Psoas muscle (tissue), 8 donors: ENCODE measurements around the gene TEK. TPM values are rescaled to one million over a fixed set of nuclear protein-coding genes. Genes with fewer than 3 reads are reported as not detected.

Source experiments
- ATAC-seq, 4 donors: fragments of 200-7000 bp; cut with Tn5 transposase; one replicate each; pipeline ENCODE4 v1.9.1; 2020; ENCODE audit warnings: moderate library complexity in 3 of 4, mild to moderate bottlenecking in 2 of 4
- DNase-seq, 2 donors: peaks; one replicate each; pipeline ENCODE4 v3.0.0-alpha.2; 2020
- H3K27ac ChIP-seq: fragments of 200-600 bp; one replicate; pipeline ENCODE4 v1.8.0; 2022
- H3K27me3 ChIP-seq, 3 donors: fragments of 200-600 bp in 1 of 3; one replicate each; pipeline versions ENCODE4 v1.6.1 to v1.8.0; 2013 to 2022; ENCODE audit warnings: low read length in 2 of 3, mild to moderate bottlenecking in 2 of 3, moderate library complexity in 1 of 3; ENCODE audit not compliant: insufficient read depth in 3 of 3
- H3K36me3 ChIP-seq, 2 donors: fragments of 200-600 bp in 1 of 2; one replicate each; pipeline versions ENCODE4 v1.6.1 to v1.8.0; 2013 to 2022; ENCODE audit warnings: low read depth in 1 of 2, mild to moderate bottlenecking in 1 of 2, moderate library complexity in 1 of 2; ENCODE audit not compliant: insufficient read depth in 1 of 2
- H3K4me1 ChIP-seq: fragments of 200-600 bp; one replicate; pipeline ENCODE4 v1.8.0; 2022
- H3K4me3 ChIP-seq: fragments of 200-600 bp; one replicate; pipeline ENCODE4 v1.8.0; 2022; ENCODE audit warnings: mild to moderate bottlenecking
- H3K9me3 ChIP-seq: fragments of 200-600 bp; one replicate; pipeline ENCODE4 v1.8.0; 2022
- CTCF ChIP-seq: fragments of 200-600 bp; IDR thresholded peaks from one replicate; pipeline ENCODE4 v1.8.0; 2022; ENCODE audit warnings: antibody characterized with exemption
- WGBS, 3 donors: extraction: QIAGEN DNeasy Blood & Tissue Kit; methylation state at CpG; one replicate each; pipeline versions ENCODE4 v1.1.6 to v1.1.7; 2013; 5-methylcytosine and 5-hydroxymethylcytosine counted together
- intact Hi-C, 2 donors: fragments of 100-400 bp; cut with DNase I; formaldehyde crosslinking; loops; one replicate each; pipeline versions ENCODE4 v1.11.0 to v1.14.2; 2022
- polyA plus RNA-seq, 3 donors: library from polyadenylated mRNA; stranded (reverse); fragments of 200-250 nt; gene quantifications; one replicate each; pipeline ENCODE4 v1.2.3, GENCODE V29; 2013
- total RNA-seq, 4 donors: library from RNA; stranded (reverse); fragmentation: NEBNext Ultra II Directional in 2 of 4; extraction: Animal tissue kit (Norgen Biotek cat#: 25700) in 2 of 4; gene quantifications; one replicate each; pipeline versions ENCODE4 v1.2.1 to v1.2.4, GENCODE V29; 2021 to 2023
- donor health status: healthy with polysubstance abuse.
- donor health status: DM: no; HTN: no; CAD: no; lungs with moderate emphysema.
- donor health status: Bipolar disorder and iron deficiency.
- donor health status: healthy.
- donor health status: DM: yes; HTN: yes; CAD: no.
- donor health status: DM: no; HTN: no; CAD: no.
- donor health status: DM: no; HTN: no; CAD: no.
- donor health status: DM: yes; HTN: yes; CAD: no.

TEK gene
- total and polyA plus RNA-seq, 7 donors = 4.6 to 14.5 (median 7.1) TPM

DNA sequence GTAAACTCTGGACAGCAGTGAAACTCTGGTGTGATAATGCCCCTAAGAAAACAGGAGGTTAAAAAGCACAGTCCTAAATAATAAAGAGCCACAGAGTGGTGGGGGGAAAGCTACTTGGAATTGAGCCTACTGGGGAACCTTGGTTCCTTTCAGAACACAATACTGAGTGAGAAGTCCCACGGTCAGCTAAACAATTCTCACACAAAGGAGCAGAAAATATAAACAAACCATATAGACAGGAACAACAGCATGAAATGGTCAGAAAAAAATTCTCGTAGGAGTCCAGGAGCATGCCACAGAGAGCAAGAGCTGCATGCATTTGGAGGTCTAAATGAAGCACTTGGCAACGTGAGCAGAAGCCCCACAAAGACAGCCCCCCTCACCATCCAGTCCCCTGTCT is 56.0 kb downstream of the TEK start:
- WGBS, 3 donors = 59 to 64% (median 62%) methylated on average over 3 of the region's 3 CpGs
- intact Hi-C loops = no loop called here
- no peaks in the 10 kb centered on the region for H3K9me3 ChIP-seq
- ATAC-seq (no peak), DNase-seq (no peak)
- no peak for TF ChIP-seq CTCF
- no peak overlapping the region for H3K4me3 ChIP-seq
- H3K27ac ChIP-seq = no peak overlapping the region
- no peaks in the 10 kb centered on the region for H3K4me1 ChIP-seq
- no peaks in the 10 kb centered on the region for H3K27me3 ChIP-seq
- no peaks in the 10 kb centered on the region for H3K36me3 ChIP-seq

DNA sequence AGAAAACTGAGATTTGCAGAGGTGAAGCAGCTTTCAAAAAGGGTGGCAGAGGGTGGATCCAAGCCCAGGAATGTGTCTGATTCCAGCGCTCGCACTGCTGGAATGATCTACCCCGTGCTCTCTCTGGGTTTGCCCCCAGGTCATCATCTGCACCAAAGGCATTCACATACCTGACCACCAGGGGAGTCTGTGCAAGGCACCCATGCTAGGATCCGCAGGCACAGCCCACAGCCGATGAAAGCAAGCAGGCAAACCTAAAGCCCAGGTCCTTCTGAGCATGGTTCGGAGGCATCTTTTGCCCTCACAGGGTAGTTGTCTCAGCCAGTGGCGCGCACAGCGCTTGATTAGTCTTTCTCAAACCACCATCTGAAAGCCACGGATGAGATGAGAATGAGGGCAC is 56.6 kb downstream of the TEK start:
- H3K27me3 ChIP-seq = no peaks in the 10 kb centered on the region
- WGBS, 3 donors = 79 to 85% (median 82%) methylated on average over 10 of the region's 10 CpGs
- ATAC-seq (no peak), DNase-seq (no peak)
- H3K36me3 ChIP-seq = no peaks in the 10 kb centered on the region
- H3K4me3 ChIP-seq = no peak overlapping the region
- H3K9me3 ChIP-seq = no peaks in the 10 kb centered on the region
- TF ChIP-seq CTCF = no peak
- no peaks in the 10 kb centered on the region for H3K4me1 ChIP-seq
- intact Hi-C loops = no loop called here
- H3K27ac ChIP-seq = no peak overlapping the region

GRCh38 chr9:27168496-27168895 is 59.5 kb downstream of the TEK start:
- no peak for TF ChIP-seq CTCF
- no peak overlapping the region for H3K4me3 ChIP-seq
- ATAC-seq = no peak

GRCh38 chr9:27168951-27169350 is 59.9 kb downstream of the TEK start:
- Histone ChIP-seq H3K36me3 (no peaks in the 10 kb centered on the region), H3K27me3 (peaks cover 0 to 2% (median 0%) of the 10 kb centered on the region in 3 donors), H3K4me3 (no peak overlapping the region), H3K27ac (no peak overlapping the region), H3K9me3 (no peaks in the 10 kb centered on the region), H3K4me1 (no peaks in the 10 kb centered on the region)
- WGBS, 3 donors = 82 to 92% (median 85%) methylated on average over 3 of the region's 3 CpGs
- intact Hi-C loops = no loop called here
- ATAC-seq = no peak
- no peak for TF ChIP-seq CTCF
- DNase-seq = no peak

More at GRCh38 chr9:27168496-27168895, 59.5 kb downstream of the TEK start:
- Histone ChIP-seq H3K4me1 (no peaks in the 10 kb centered on the region), H3K27me3 (peaks cover 0 to 2% (median 0%) of the 10 kb centered on the region in 3 donors), H3K27ac (no peak overlapping the region), H3K36me3 (no peaks in the 10 kb centered on the region), H3K9me3 (no peaks in the 10 kb centered on the region)
- no peak for DNase-seq
- intact Hi-C loops = no loop called here
- 80 to 84% (median 82%) methylated on average over 1 of the region's 1 CpG for WGBS, 3 donors

- ATAC-seq (no peak), DNase-seq (no peak)
- no peaks in the 10 kb centered on the region for H3K36me3 ChIP-seq
- peaks cover 0 to 2% (median 2%) of the 10 kb centered on the region in 3 donors for H3K27me3 ChIP-seq
- H3K27ac ChIP-seq = no peak overlapping the region
- 54 to 61% (median 58%) methylated on average over 3 of the region's 3 CpGs for WGBS, 3 donors
- H3K4me1 ChIP-seq = no peaks in the 10 kb centered on the region
- H3K4me3 ChIP-seq = no peak overlapping the region
- TF ChIP-seq CTCF = no peak
- H3K9me3 ChIP-seq = peaks cover 12% of the 10 kb centered on the region
- intact Hi-C loops = no loop called here
These were observed 67.9 kb downstream of the TEK start for GRCh38 chr9:27176971-27177370.
